ENCODE results near the gene C16orf46.

DNA sequence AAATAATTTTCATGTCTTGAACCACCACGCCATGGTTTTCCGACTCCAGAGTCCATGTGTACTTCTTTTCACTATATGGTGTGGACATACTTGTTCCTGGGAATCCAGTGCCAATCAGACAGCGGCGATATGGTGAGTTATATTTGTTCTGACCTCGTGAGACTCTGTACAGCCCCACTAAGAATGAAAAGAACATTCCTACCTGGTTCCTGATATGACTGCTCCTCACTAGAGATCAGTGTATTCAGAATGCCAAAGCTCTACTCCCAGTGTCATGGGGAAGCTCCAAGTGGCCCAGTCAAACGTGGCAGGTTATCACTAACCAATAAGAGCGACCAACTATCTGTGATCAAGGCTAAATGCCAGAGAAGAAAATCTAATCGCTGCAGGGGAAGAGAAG is 6.1 kb downstream of the C16orf46 start:
- TF ChIP-seq POLR2A (IDR thresholded peaks at IDR 0.05) (no peak), EP300 (IDR thresholded peaks at IDR 0.05) (no peak)
- TF ChIP-seq, protein P1, sequence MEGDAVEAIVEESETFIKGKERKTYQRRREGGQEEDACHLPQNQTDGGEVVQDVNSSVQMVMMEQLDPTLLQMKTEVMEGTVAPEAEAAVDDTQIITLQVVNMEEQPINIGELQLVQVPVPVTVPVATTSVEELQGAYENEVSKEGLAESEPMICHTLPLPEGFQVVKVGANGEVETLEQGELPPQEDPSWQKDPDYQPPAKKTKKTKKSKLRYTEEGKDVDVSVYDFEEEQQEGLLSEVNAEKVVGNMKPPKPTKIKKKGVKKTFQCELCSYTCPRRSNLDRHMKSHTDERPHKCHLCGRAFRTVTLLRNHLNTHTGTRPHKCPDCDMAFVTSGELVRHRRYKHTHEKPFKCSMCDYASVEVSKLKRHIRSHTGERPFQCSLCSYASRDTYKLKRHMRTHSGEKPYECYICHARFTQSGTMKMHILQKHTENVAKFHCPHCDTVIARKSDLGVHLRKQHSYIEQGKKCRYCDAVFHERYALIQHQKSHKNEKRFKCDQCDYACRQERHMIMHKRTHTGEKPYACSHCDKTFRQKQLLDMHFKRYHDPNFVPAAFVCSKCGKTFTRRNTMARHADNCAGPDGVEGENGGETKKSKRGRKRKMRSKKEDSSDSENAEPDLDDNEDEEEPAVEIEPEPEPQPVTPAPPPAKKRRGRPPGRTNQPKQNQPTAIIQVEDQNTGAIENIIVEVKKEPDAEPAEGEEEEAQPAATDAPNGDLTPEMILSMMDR (IDR thresholded peaks at IDR 0.05), result no peak

Measured in ovary (tissue), 3 donors.